ENCODE data around the gene NPIPA8.
"Not testable (repeated sequence)": the region's sequence is repeated elsewhere in the genome, so short reads cannot be mapped to it uniquely, and the experiment has no call there.

Gene NPIPA8

DNA sequence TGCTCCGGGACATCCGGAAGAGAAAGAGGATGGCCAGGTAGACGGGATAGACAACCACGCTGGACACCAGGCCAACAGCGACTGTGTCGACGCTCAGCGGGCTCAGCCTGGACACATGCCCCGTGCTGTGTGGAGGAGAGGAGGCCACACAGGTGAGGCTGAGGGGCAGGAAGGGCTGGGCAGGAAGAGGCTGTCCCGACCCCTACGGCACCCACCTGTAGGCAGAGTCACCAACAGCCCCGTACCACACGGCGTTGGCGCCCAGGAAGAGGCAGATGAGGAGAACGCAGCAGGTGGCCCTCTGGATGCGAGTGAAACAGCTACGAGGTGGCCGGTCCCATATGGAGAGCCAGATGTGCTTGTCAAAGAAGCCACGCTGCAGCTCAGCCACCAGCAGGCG lies at the start of gene NPIPA8:
Gene NPIPA8, minus strand, starts transcription at position 101 of the 400 bp plus-strand sequence. CDS start 4,074 bp downstream, outside the sequence.
- DNase-seq: not testable (repeated sequence)

GRCh38 chr16:18385285-18385684 lies 48.7 kb upstream of the NPIPA8 start:
- not testable (repeated sequence) for DNase-seq

- DNase-seq: not testable (repeated sequence)
Observed at GRCh38 chr16:18384869-18385268, 48.3 kb upstream of the NPIPA8 start.

DNA sequence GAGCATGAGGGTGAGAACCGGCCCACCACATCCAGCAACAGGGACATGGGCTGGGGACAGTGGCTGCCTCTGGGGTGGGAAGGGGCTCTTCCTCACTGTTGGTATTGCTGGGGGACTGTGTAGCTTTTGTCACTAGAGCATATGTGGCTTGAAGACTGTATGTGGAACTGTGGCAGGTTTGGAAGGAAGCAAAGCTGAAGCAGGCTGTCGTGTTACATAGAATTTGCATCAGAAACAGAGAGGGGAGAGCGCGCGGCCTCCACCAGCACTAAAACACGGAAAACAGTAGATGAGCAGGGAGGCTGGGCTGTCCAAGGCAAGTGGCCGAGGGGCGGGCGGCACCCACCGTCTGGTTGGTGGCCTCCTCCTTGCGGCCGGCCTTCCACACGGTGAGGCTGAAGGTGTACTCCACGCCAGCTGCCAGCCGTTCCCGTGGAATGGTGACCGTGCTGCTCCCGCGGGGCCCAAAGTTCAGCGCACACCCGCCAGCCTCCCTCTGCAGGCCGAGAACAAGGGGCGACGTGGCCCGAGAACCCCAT lies 47.6 kb upstream of the NPIPA8 start:
- not testable (repeated sequence) for DNase-seq

GRCh38 chr16:18382696-18383095 lies 46.2 kb upstream of the NPIPA8 start:
- DNase-seq: not testable (repeated sequence)

DNA sequence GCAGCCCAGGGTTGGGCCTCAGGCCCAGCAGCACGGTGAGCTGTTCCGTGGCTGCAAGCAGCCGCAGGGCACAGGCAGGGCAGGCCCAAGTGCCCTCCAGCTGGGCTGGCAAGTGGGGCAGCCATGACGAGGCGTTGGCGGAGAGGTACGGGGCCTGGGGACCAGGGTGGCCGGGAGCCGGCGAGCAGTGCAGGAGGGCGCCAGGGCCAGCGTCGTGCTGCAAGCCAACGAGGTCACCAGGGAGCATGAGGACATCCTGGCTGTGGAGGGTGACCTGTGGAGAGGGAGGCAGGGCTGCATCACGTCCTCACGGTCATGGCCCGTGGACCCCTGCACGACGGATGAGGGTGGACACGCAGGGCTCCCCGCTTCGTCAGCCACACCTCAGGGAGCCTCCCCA lies 11.2 kb upstream of the NPIPA8 start:
- DNase-seq: not testable (repeated sequence)

- not testable (repeated sequence) for DNase-seq
Observed at GRCh38 chr16:18346993-18347392, 10.5 kb upstream of the NPIPA8 start.

- DNase-seq: not testable (repeated sequence)
Observed at GRCh38 chr16:18344634-18345033, 8.1 kb upstream of the NPIPA8 start.

- not testable (repeated sequence) for DNase-seq
Observed at GRCh38 chr16:18341986-18342385, 5.5 kb upstream of the NPIPA8 start.

DNA sequence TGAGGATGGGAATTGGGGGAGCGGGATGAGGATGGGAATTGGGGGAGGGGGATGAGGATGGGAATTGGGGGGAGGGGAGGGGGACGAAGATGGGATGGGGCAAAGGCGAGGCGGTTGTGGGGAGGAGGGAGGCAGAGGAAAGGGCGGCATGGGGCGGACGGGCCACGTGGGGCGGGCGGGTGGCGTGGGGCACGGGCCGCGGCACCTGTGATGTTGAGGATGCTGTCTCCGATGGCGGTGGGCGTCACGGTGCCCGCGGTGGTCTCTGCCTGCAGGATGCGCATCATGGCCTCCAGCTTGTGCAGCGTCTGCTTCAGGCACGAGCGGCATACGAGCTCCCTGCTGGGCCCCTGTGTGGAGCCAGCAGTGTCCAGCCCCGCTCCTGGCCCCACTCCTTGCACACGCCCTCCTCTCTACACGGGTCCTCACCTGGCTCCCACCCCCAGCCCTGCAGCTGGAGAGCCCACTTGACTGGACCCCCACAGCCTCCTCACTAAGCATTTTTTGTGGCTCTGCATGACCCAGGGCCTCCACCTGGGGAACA lies 5.0 kb upstream of the NPIPA8 start:
- DNase-seq: not testable (repeated sequence)

GRCh38 chr16:18339210-18339609 lies 2.7 kb upstream of the NPIPA8 start:
- DNase-seq: not testable (repeated sequence)

DNA sequence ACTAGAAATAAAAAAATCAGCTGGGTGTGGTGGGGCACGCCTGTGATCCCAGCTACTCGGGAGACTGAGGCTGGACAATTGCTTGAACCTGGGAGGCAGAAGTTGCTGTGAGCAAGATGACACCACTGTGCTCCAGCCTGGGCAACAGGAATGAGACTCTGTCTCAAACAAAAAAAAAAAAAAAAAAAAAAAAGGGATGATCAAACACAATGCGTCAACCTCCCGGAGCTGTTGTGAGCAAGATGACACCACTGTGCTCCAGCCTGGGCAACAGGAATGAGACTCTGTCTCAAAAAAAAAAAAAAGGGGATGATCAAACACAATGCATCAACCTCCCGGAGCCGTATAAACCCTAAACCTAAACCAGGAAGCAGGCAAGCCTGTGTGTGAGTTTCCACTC lies 24.7 kb downstream of the NPIPA8 start:
- DNase-seq: not testable (repeated sequence)

DNA sequence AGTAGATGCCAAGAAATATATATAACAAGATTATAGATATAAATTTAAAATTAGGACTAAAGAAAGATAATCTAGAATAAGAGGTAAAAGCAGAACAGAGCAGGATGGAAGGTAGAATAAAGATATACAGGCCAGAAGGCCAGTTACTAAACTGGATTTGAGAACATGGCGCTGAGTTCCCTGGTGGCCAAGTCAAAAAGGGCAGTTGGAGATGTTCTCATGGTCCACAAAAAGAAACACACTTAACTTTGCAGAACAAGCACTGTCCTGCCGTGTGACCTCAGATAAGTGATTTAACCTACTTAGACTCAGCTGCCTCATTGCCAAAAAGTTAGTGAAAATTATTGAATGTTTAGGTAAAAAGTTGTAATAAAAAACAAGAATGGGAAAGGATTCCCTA lies 27.4 kb downstream of the NPIPA8 start:
- DNase-seq: not testable (repeated sequence)

DNA sequence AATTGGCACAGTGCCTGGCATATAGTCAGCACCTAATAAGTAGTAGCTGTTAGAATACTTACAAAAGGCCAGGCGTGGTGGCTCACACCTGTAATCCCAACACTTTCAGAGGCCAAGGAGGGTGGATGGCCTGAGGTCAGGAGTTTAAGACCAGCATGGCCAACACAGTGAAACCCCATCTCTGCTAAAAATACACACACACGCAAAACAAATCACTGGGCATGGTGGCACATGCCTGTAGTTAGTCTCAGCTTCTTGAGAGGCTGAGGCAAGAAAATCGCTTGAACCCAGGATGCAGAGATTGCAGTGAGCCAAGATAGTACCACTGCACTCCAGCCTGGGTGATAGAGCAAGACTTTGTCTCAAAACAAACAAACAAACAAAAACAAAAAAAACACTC lies 29.3 kb downstream of the NPIPA8 start:
- DNase-seq: not testable (repeated sequence)

GRCh38 chr16:18306066-18306465 lies 30.5 kb downstream of the NPIPA8 start:
- not testable (repeated sequence) for DNase-seq

- not testable (repeated sequence) for DNase-seq
Observed at GRCh38 chr16:18303059-18303706, 33.4 kb downstream of the NPIPA8 start.

GRCh38 chr16:18297714-18298113 lies 38.8 kb downstream of the NPIPA8 start:
- DNase-seq: not testable (repeated sequence)

DNA sequence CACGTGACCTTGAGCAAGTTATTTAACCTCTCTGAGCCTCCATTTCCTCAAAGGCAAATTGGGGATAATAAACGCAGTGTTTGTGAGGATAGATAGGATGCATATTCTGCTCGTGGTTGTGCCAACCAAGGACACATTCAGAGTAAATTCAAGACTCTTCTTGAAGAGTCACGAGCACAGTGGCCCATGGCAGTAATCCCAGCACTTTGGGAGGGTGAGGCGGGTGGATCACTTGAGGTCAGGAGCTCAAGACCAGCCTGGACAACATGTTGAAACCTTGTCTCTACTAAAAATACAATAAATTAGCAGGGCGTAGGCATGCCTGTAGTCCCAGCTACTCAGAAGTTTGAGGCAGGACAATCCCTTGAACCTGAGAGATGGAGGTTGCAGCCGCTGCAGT lies 39.6 kb downstream of the NPIPA8 start:
- DNase-seq: not testable (repeated sequence)

- DNase-seq: not testable (repeated sequence)
Observed at GRCh38 chr16:18294371-18294770, 42.2 kb downstream of the NPIPA8 start.

- not testable (repeated sequence) for DNase-seq
Observed at GRCh38 chr16:18293337-18293956, 43.1 kb downstream of the NPIPA8 start.

GRCh38 chr16:18290959-18291358 lies 45.6 kb downstream of the NPIPA8 start:
- not testable (repeated sequence) for DNase-seq

DNA sequence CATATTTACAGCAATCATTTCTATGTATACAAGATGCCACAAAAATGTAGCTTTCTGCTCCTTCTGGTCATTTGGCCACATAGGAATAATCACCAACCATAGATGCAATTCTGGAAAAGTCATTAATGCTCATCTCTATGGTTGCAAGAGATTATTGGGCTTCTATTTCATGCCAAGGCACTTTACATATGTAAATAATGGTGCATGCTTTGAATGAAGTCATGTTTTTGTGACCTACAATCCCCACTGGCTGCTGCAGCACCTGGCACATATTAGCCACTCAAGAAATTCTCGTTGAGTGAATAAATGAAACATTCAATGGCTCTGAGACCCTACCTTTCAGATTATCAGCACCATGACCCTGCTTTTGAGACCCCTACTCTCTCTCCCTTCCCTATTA lies 50.2 kb downstream of the NPIPA8 start:
- DNase-seq: not testable (repeated sequence)

DNA sequence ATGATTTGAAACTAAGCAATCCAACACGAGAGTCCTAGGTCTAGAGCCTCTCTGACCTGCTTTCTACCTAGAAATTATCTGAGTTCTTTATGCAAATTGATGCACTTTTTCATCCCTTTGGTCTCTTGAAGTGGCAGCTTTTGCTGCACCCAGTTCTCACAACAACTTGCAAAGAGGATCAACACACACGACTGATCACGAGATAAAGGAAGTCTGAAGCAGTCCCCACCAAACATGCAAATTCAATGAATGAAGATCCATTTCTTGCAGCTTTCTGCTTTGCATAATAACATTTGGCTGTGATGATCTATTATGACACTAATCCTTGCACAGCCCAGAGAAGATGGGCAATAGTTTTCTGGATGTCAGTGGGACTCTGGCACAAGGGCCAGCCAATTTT lies 56.2 kb downstream of the NPIPA8 start:
- DNase-seq: not testable (repeated sequence)

DNA sequence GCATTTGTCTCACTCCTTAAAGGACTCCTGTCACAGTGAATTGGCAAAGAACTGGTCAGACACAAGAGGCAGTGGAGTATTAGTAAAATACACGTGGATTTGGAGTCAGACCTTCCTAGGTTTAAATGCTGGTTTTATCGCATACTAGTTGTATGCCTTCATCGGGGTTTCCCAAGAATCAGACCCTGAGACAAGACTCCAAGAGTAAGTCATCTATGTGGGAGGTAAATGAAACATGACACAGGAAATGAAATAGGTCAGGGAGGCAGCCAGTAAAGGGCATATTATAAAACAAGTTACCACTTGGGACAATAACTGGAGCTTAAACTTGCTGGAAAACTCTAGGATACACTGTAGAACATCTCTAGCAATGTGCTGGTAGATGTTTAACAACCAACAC lies 59.8 kb downstream of the NPIPA8 start:
- not testable (repeated sequence) for DNase-seq

Data from CD4-positive, alpha-beta T cell treated with Interleukin-17A for 1 hour (primary cell).